ENCODE measurements around the gene RFPL2.

GRCh38 chr22:32244547-32244946, 39.7 kb upstream of the RFPL2 start:
- TF ChIP-seq, protein P1, sequence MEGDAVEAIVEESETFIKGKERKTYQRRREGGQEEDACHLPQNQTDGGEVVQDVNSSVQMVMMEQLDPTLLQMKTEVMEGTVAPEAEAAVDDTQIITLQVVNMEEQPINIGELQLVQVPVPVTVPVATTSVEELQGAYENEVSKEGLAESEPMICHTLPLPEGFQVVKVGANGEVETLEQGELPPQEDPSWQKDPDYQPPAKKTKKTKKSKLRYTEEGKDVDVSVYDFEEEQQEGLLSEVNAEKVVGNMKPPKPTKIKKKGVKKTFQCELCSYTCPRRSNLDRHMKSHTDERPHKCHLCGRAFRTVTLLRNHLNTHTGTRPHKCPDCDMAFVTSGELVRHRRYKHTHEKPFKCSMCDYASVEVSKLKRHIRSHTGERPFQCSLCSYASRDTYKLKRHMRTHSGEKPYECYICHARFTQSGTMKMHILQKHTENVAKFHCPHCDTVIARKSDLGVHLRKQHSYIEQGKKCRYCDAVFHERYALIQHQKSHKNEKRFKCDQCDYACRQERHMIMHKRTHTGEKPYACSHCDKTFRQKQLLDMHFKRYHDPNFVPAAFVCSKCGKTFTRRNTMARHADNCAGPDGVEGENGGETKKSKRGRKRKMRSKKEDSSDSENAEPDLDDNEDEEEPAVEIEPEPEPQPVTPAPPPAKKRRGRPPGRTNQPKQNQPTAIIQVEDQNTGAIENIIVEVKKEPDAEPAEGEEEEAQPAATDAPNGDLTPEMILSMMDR (IDR thresholded peaks at IDR 0.05; ENCODE audit: borderline replicate concordance, extremely low read depth, low read length, poor library complexity, severe bottlenecking) = no peak
- TF ChIP-seq EZH2 (IDR thresholded peaks at IDR 0.05; ENCODE audit: borderline replicate concordance, low read depth, low read length, severe bottlenecking) = no peak

Data from DND-41 (cell line).